Small intestine (tissue), 7 donors: ENCODE measurements around the gene ZFAND4. TPM values are rescaled to one million over a fixed set of nuclear protein-coding genes. Genes with fewer than 3 reads are reported as not detected.

Source experiments
- DNase-seq, 2 donors: peaks; one replicate each; pipeline versions ENCODE4 v3.0.0 to v3.0.0-alpha.2; 2013
- FAIRE-seq: peaks from 2 replicates; lab custom pipeline; 2012; peaks lifted over from hg19 to GRCh38; lab: Jason Lieb, UNC
- H3K27ac ChIP-seq, 3 donors: one replicate each; pipeline ENCODE4 v1.5.1; 2013; ENCODE audit warnings: low read length in 2 of 3, mild to moderate bottlenecking in 2 of 3, control low read depth in 1 of 3, inconsistent platforms in 1 of 3, low read depth in 1 of 3, moderate library complexity in 1 of 3
- H3K27me3 ChIP-seq, 3 donors: one replicate each; pipeline ENCODE4 v1.6.1; 2013; ENCODE audit warnings: low read length in 3 of 3, inconsistent platforms in 1 of 3; ENCODE audit not compliant: control insufficient read depth in 3 of 3, insufficient read depth in 3 of 3
- H3K36me3 ChIP-seq, 3 donors: one replicate each; pipeline ENCODE4 v1.6.1; 2013; ENCODE audit warnings: low read length in 3 of 3, inconsistent platforms in 1 of 3, low read depth in 1 of 3, mild to moderate bottlenecking in 1 of 3, moderate library complexity in 1 of 3; ENCODE audit not compliant: control insufficient read depth in 3 of 3, insufficient read depth in 2 of 3
- H3K4me1 ChIP-seq, 3 donors: one replicate each; pipeline ENCODE4 v1.6.1; 2013; ENCODE audit warnings: low read length in 2 of 3, inconsistent platforms in 1 of 3, low read depth in 1 of 3, mild to moderate bottlenecking in 1 of 3, moderate library complexity in 1 of 3; ENCODE audit not compliant: control insufficient read depth in 3 of 3, insufficient read depth in 2 of 3
- H3K4me3 ChIP-seq, 3 donors: one replicate each; pipeline ENCODE4 v1.5.1; 2013; ENCODE audit warnings: low read length in 3 of 3, control low read depth in 1 of 3, inconsistent platforms in 1 of 3, low read depth in 1 of 3, mild to moderate bottlenecking in 1 of 3, moderate library complexity in 1 of 3
- H3K9me3 ChIP-seq, 2 donors: one replicate each; pipeline ENCODE4 v1.6.1; 2013; ENCODE audit warnings: low read depth in 1 of 2, low read length in 1 of 2; ENCODE audit not compliant: control insufficient read depth in 2 of 2, insufficient read depth in 1 of 2
- WGBS, 3 donors: extraction: QIAGEN DNeasy Blood & Tissue Kit; methylation state at CpG; one replicate each; pipeline ENCODE4 v1.1.7; 2013; 5-methylcytosine and 5-hydroxymethylcytosine counted together
- polyA plus RNA-seq, 4 donors: library from polyadenylated mRNA; stranded (reverse) in 3 of 4; unstranded in 1 of 4; fragments of 200-250 nt in 3 of 4; fragments of 120-200 nt in 1 of 4; gene quantifications; one replicate each; pipeline versions ENCODE4 v1.2.1 to v1.2.3, GENCODE V29; 2013
- donor health status: healthy with polysubstance abuse.
- donor health status: control.
- donor health status: control.
- donor health status: Bipolar disorder and iron deficiency.
- donor health status: healthy.

ZFAND4 gene
- polyA plus RNA-seq, 4 donors: 0.81 to 11.7 (median 3.8) TPM

GRCh38 chr10:45625879-45626278 is 46.7 kb downstream of the ZFAND4 start:
- Histone ChIP-seq H3K27me3 (no peaks in the 10 kb centered on the region), H3K9me3 (no peaks in the 10 kb centered on the region), H3K4me3 (no peak overlapping the region), H3K36me3 (peaks cover 0 to 3% (median 2%) of the 10 kb centered on the region in 3 donors), H3K4me1 (no peaks in the 10 kb centered on the region), H3K27ac (no peak overlapping the region)
- FAIRE-seq (no peak), DNase-seq (no peak)
- WGBS, 3 donors: 80 to 84% (median 82%) methylated on average over 3 of the region's 3 CpGs

DNA sequence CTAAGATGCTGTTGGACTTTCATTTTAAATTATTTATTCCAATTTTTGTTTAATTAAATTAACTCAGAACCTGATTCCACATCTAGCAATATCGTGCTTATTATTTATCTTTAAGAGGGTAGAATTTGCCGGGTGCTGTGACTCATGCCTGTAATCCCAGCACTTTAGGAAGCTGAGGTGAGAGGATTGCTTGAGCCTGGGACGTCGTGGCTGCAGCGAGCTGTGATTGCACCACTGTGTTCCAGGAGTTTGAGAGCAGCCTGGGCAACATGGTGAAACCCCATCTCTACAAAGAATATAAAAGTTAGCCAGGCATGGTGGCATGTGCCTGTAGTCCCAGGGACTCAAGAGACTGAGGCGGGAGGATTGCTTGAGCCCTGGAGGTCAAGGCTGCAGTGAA is 47.8 kb downstream of the ZFAND4 start:
- Histone ChIP-seq H3K4me1 (no peaks in the 10 kb centered on the region), H3K9me3 (no peaks in the 10 kb centered on the region), H3K4me3 (no peak overlapping the region), H3K36me3 (peaks cover 0 to 5% (median 3%) of the 10 kb centered on the region in 3 donors), H3K27me3 (no peaks in the 10 kb centered on the region), H3K27ac (no peak overlapping the region)
- FAIRE-seq (no peak), DNase-seq (no peak)
- WGBS, 3 donors: 94 to 97% (median 97%) methylated on average over 6 of the region's 6 CpGs

- Histone ChIP-seq H3K9me3 (peaks cover 0 to 7% of the 10 kb centered on the region in 2 donors), H3K36me3 (peaks cover 2 to 10% (median 3%) of the 10 kb centered on the region in 3 donors), H3K27me3 (no peaks in the 10 kb centered on the region), H3K4me3 (no peak overlapping the region), H3K4me1 (no peaks in the 10 kb centered on the region), H3K27ac (no peak overlapping the region)
- no peak for FAIRE-seq
- 84 to 93% (median 92%) methylated on average over 1 of the region's 1 CpG for WGBS, 3 donors
- DNase-seq: no peak
These were observed 57.7 kb downstream of the ZFAND4 start for GRCh38 chr10:45614869-45615268.

DNA sequence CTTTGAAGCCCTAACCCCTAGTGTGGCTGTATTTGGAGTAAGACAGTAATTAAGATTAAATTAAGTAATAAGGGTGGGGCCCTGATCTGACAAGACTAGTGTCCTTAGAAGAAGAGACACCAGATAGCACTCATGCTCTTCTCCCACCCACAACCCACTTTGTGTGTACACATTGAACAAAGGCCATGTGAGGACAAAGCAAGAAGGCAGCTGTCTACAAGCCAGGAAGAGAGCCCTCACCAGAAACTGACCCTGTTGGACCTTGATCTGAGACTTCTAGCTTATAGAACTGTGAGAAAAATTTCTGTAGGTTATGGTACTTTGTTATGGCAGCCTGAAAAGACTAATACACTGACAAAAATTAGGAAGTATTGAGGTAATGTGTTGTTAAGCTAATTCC is 59.8 kb downstream of the ZFAND4 start:
- Histone ChIP-seq H3K27me3 (no peaks in the 10 kb centered on the region), H3K4me1 (no peaks in the 10 kb centered on the region), H3K4me3 (no peak overlapping the region), H3K36me3 (peaks cover 2 to 10% (median 3%) of the 10 kb centered on the region in 3 donors), H3K9me3 (peaks cover 0 to 7% of the 10 kb centered on the region in 2 donors), H3K27ac (no peak overlapping the region)
- no peak for DNase-seq
- no peak for FAIRE-seq

- WGBS, 3 donors: 95 to 100% (median 96%) methylated on average over 1 of the region's 1 CpG
- H3K27ac ChIP-seq: no peak overlapping the region
These were observed 64.5 kb downstream of the ZFAND4 start for GRCh38 chr10:45608052-45608451.

GRCh38 chr10:45607276-45607675 is 65.3 kb downstream of the ZFAND4 start:
- no peak for FAIRE-seq
- WGBS, 3 donors: 94 to 95% (median 94%) methylated on average over 1 of the region's 1 CpG
- H3K27me3 ChIP-seq: no peaks in the 10 kb centered on the region

More at GRCh38 chr10:45608052-45608451, 64.5 kb downstream of the ZFAND4 start:
- H3K4me3 ChIP-seq: no peak overlapping the region
- DNase-seq (no peak), FAIRE-seq (no peak)
- no peaks in the 10 kb centered on the region for H3K4me1 ChIP-seq
- peaks cover 0 to 7% of the 10 kb centered on the region in 2 donors for H3K9me3 ChIP-seq
- peaks cover 2 to 3% (median 3%) of the 10 kb centered on the region in 3 donors for H3K36me3 ChIP-seq
- no peaks in the 10 kb centered on the region for H3K27me3 ChIP-seq

DNA sequence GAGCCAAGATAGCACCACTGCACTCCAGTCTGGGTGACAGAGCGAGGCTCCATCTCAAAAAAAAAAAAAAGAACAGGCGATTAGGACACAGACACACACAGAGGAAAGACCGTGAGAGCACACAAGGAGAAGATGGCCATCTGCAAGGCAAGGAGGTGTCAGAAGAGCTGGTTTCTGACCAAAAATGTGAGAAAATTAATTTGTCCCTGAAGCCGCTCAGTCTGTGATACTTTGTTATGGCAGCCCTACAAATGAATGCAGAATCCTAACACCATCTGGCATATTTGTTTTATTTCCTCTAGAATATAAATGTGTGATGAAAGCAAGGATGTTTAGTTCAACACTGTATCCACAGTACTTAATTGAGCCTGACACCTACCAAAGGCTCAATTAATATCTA is 69.7 kb downstream of the ZFAND4 start:
- WGBS, 3 donors: 89 to 98% (median 90%) methylated on average over 4 of the region's 4 CpGs
- DNase-seq: no peak
- Histone ChIP-seq H3K27ac (no peak overlapping the region), H3K4me1 (peaks cover 0 to 2% (median 0%) of the 10 kb centered on the region in 3 donors), H3K36me3 (no peaks in the 10 kb centered on the region), H3K27me3 (no peaks in the 10 kb centered on the region), H3K4me3 (no peak overlapping the region), H3K9me3 (no peaks in the 10 kb centered on the region)
- no peak for FAIRE-seq

More at GRCh38 chr10:45607276-45607675, 65.3 kb downstream of the ZFAND4 start:
- DNase-seq: no peak
- Histone ChIP-seq H3K4me1 (no peaks in the 10 kb centered on the region), H3K4me3 (no peak overlapping the region), H3K27ac (no peak overlapping the region), H3K36me3 (peaks cover 0 to 3% (median 3%) of the 10 kb centered on the region in 3 donors), H3K9me3 (peaks cover 0 to 5% of the 10 kb centered on the region in 2 donors)

- no peak for FAIRE-seq
- no peaks in the 10 kb centered on the region for H3K27me3 ChIP-seq
These were observed 70.4 kb downstream of the ZFAND4 start for GRCh38 chr10:45602082-45602730.

More at GRCh38 chr10:45602082-45602730, 70.4 kb downstream of the ZFAND4 start:
- Histone ChIP-seq H3K36me3 (no peaks in the 10 kb centered on the region), H3K4me3 (no peak overlapping the region), H3K9me3 (no peaks in the 10 kb centered on the region), H3K4me1 (peaks cover 0 to 2% (median 1%) of the 10 kb centered on the region in 3 donors), H3K27ac (no peak overlapping the region)
- no peak for DNase-seq
- 73 to 90% (median 80%) methylated on average over 3 of the region's 3 CpGs for WGBS, 3 donors
